Tibial nerve (tissue), 4 donors: ENCODE measurements around the gene SNX32. TPM values are rescaled to one million over a fixed set of nuclear protein-coding genes. Genes with fewer than 3 reads are reported as not detected.

Experiments
- DNase-seq, 2 donors: peaks; one replicate each; pipeline ENCODE4 v3.0.0-alpha.2; 2019; ENCODE audit warnings: low spot score in 2 of 2
- H3K27ac ChIP-seq, 4 donors: fragments of 200-600 bp; sonication (generic) in 3 of 4; one replicate each; pipeline ENCODE4 v1.5.1; 2017 to 2019; ENCODE audit warnings: mild to moderate bottlenecking in 1 of 4
- H3K27me3 ChIP-seq, 2 donors: fragments of 200-600 bp; sonication (generic) in 1 of 2; one replicate each; pipeline versions ENCODE4 v1.5.1 to v1.6.0; 2017 to 2019
- H3K36me3 ChIP-seq, 3 donors: fragments of 200-600 bp; sonication (generic); one replicate each; pipeline ENCODE4 v1.5.1; 2018 to 2019
- H3K4me1 ChIP-seq, 4 donors: fragments of 200-600 bp; sonication (generic) in 3 of 4; one replicate each; pipeline ENCODE4 v1.5.1; 2017 to 2019
- H3K4me3 ChIP-seq, 4 donors: fragments of 200-600 bp; sonication (generic) in 3 of 4; one replicate each; pipeline ENCODE4 v1.5.1; 2017 to 2019; ENCODE audit warnings: mild to moderate bottlenecking in 1 of 4, moderate library complexity in 1 of 4
- H3K9me3 ChIP-seq, 4 donors: fragments of 200-600 bp; sonication (generic) in 3 of 4; one replicate each; pipeline ENCODE4 v1.5.1; 2017 to 2019
- EP300 ChIP-seq, 2 donors: sonication (generic); formaldehyde crosslinking; IDR thresholded peaks; one replicate each; pipeline ENCODE4 v1.6.1; 2017; ENCODE audit warnings: antibody characterized with exemption in 2 of 2, mild to moderate bottlenecking in 1 of 2
- POLR2A ChIP-seq, 2 donors: fragments of 450-650 bp; IDR thresholded peaks; one replicate each; pipeline ENCODE4 v1.6.1; 2017; ENCODE audit warnings: antibody characterized with exemption in 2 of 2, mild to moderate bottlenecking in 2 of 2, moderate library complexity in 2 of 2
- WGBS, 2 donors: methylation state at CpG; one replicate each; pipeline ENCODE4 v1.1.5; 2018; 5-methylcytosine and 5-hydroxymethylcytosine counted together
- total RNA-seq, 4 donors: library from RNA; depleted of rRNA; stranded (reverse); fragments of >200 nt; gene quantifications; one replicate each; pipeline ENCODE4 v1.1.0, GENCODE V29; 2016
- TF ChIP-seq, protein P1 (sequence below), 5 experiments: fragments of 200-600 bp in 3 of 5; fragments of 450-650 bp in 2 of 5; sonication (generic) in 3 of 5; IDR thresholded peaks; one replicate each; pipeline ENCODE4 v1.5.1; 2016 to 2019; ENCODE audit warnings: antibody characterized with exemption in 5 of 5, mild to moderate bottlenecking in 3 of 5, moderate library complexity in 2 of 5

The SNX32 gene
- total RNA-seq, 4 donors from 2014 or later = 0.78 to 2.5 (median 1.5) TPM; not detected in 1

DNA sequence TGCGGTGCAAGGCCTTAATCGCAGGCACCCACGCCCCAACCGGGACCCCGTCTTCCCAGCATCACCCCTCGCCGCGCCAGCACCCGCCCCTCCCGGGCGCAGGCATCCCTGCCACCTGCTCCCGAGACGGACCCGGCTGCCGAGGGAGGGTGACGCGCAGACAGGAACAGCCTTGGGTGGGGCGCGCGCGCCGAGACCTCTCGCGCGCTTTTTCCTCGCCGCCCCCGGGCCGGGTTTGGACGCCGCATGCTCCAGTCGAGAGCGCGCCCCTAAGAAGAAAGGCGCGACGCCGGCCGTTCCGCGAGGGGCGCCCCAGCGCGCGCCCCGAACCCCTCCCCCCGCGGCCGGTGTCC is 23.7 kb downstream of the SNX32 start:
- no peak for DNase-seq
- peaks cover 0 to 59% (median 24%) of the 10 kb centered on the region in 4 donors for H3K4me1 ChIP-seq

DNA sequence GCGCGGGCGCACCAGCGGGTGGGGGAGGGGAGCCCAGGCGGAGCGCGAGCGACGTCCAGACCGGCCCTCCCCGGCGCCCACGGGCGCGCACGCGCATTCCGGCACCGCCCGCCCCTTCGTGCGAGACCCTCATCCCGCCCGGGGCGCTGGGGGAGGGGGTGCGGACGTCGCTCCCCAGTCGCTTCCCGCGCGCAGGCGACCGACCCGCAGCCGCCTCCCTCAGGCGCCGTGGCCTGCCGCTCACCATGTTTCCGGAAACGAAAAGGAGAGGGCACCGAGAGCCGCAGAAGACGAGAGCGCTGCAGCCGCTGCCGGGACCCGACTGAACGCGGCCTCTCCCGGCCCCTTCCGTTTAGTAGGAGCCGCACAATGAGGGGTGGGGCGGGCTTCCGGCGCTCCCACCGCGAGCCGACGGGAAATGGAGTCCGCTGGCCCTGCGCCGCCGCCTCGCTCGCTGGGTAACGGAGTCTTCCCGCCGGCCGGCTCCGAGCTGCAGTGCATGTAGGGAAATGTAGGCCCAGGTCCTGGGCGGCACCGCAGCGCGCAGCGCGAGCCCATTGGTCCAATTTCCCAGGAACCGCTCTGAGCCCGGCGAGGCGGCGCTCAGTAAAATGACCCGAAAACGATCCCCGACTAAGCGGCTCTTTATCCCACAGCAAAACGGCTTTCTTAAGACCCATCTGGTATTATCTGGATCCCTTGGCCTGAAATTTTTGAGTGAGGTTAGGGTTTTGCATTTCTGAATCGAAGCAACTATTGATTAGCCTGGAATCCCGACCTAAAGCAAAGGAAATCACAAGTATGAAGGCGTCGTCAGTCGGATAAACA is 24.3 kb downstream of the SNX32 start, which contains the start of gene CFL1:
Gene CFL1 (minus strand): TSS at position 328 of the 828 bp plus-strand sequence. CDS start 81 bp downstream, at position 247.
- Histone ChIP-seq H3K9me3 (no peaks in the 10 kb centered on the region), H3K4me1 (peaks cover 0 to 65% (median 24%) of the 10 kb centered on the region in 4 donors), H3K4me3 (peak within 1 kb of the TSS; percentile 88 to 92 (median 90)), H3K27me3 (no peaks in the 10 kb centered on the region), H3K36me3 (peaks cover 2 to 48% (median 28%) of the 10 kb centered on the region in 3 donors), H3K27ac (peak within 1 kb of the TSS; percentile 96 to 99 (median 98))
- DNase-seq = peak; percentile 94 to 97
- 0% methylated on average over 26 to 40 of the region's 92 CpGs for WGBS, 2 donors
- TF ChIP-seq EP300 (IDR thresholded peaks at IDR 0.05) = peak; percentile 89 to 99
- TF ChIP-seq, protein P1, sequence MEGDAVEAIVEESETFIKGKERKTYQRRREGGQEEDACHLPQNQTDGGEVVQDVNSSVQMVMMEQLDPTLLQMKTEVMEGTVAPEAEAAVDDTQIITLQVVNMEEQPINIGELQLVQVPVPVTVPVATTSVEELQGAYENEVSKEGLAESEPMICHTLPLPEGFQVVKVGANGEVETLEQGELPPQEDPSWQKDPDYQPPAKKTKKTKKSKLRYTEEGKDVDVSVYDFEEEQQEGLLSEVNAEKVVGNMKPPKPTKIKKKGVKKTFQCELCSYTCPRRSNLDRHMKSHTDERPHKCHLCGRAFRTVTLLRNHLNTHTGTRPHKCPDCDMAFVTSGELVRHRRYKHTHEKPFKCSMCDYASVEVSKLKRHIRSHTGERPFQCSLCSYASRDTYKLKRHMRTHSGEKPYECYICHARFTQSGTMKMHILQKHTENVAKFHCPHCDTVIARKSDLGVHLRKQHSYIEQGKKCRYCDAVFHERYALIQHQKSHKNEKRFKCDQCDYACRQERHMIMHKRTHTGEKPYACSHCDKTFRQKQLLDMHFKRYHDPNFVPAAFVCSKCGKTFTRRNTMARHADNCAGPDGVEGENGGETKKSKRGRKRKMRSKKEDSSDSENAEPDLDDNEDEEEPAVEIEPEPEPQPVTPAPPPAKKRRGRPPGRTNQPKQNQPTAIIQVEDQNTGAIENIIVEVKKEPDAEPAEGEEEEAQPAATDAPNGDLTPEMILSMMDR (IDR thresholded peaks at IDR 0.05) = peak in 2 of 5 experiments; percentile 37 to 42
- peak; percentile 95 to 99 for TF ChIP-seq POLR2A (IDR thresholded peaks at IDR 0.05)

More for the DNA sequence above, 23.7 kb downstream of the SNX32 start:
- peak overlapping the region; percentile 88 to 92 (median 90) for H3K4me3 ChIP-seq
- H3K27me3 ChIP-seq = no peaks in the 10 kb centered on the region
- no peak for TF ChIP-seq POLR2A (IDR thresholded peaks at IDR 0.05)
- TF ChIP-seq, protein P1 (IDR thresholded peaks at IDR 0.05) = no peak
- no peak for TF ChIP-seq EP300 (IDR thresholded peaks at IDR 0.05)
- H3K36me3 ChIP-seq = peaks cover 2 to 48% (median 32%) of the 10 kb centered on the region in 3 donors
- H3K9me3 ChIP-seq = no peaks in the 10 kb centered on the region
- H3K27ac ChIP-seq = peak overlapping the region; percentile 86 to 99 (median 96)
- WGBS, 2 donors = 0% methylated on average over 25 to 35 of the region's 49 CpGs

- H3K27ac ChIP-seq = peak overlapping the region; percentile 96 to 99 (median 98)
- peaks cover 1 to 48% (median 24%) of the 10 kb centered on the region in 3 donors for H3K36me3 ChIP-seq
- H3K27me3 ChIP-seq = no peaks in the 10 kb centered on the region
- peak overlapping the region; percentile 69 to 91 (median 88) for H3K4me3 ChIP-seq
- 0 to 1% methylated on average over 10 of the region's 10 CpGs for WGBS, 2 donors
- TF ChIP-seq, protein P1 (IDR thresholded peaks at IDR 0.05) = no peak
- TF ChIP-seq POLR2A (IDR thresholded peaks at IDR 0.05) (no peak), EP300 (IDR thresholded peaks at IDR 0.05) (no peak)
- no peaks in the 10 kb centered on the region for H3K9me3 ChIP-seq
- H3K4me1 ChIP-seq = peaks cover 0 to 69% (median 24%) of the 10 kb centered on the region in 4 donors
- no peak for DNase-seq
Observed at GRCh38 chr11:65858681-65859087, 24.9 kb downstream of the SNX32 start.

GRCh38 chr11:65859095-65859811 is 25.5 kb downstream of the SNX32 start:
- Histone ChIP-seq H3K27ac (peak overlapping the region; percentile 96 to 99 (median 98)), H3K4me3 (peak overlapping the region; percentile 69 to 91 (median 88)), H3K4me1 (peaks cover 0 to 65% (median 24%) of the 10 kb centered on the region in 4 donors), H3K27me3 (no peaks in the 10 kb centered on the region), H3K9me3 (no peaks in the 10 kb centered on the region), H3K36me3 (peaks cover 0 to 48% (median 26%) of the 10 kb centered on the region in 3 donors)
- WGBS, 2 donors = 0 to 1% methylated on average over 21 to 32 of the region's 46 CpGs
- TF ChIP-seq EP300 (IDR thresholded peaks at IDR 0.05) (peak; percentile 53 to 98), POLR2A (IDR thresholded peaks at IDR 0.05) (peak in 1 of 2 donors; percentile 96)
- TF ChIP-seq, protein P1 (IDR thresholded peaks at IDR 0.05) = peak in 4 of 5 experiments; percentile 4 to 38 (median 18)
- peak; percentile 98 to 99 for DNase-seq
